ENCODE results near the gene PLCB1.

Gene PLCB1

DNA sequence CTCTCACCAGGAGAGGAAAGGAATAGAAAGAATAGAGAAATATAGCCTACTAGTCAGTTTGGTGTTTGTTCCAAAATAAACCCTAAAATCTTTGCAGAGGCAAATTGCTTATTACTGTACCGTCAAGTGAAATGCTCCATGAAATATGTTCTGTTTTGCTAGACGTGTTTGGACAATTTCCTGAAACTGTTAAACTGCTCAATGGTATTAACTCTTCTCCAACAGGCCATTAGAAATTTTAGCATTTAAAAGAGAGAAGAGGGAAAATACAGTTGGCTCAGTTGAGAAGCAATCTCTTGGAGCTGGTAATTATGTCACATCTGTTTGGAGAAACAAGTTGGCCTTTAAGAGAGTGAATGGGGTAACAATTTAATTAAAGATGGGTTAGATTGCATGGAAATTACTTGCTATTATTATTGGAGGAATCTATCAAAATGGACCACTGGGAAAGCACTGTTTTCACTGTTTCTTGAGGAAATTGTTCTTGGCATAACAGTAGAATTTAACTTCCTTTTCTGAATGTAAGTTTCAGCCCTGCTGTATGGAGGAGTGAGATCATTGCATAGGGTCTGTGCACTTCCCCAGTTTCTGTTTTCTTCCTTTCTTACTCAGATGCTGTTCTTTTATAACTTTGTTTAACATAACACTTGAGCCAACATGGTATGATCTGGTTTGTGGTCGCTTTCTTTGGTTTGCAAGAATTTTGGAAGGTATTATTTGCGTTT is 373.6 kb downstream of the PLCB1 start:
- no peak for DNase-seq (ENCODE audit: low read depth in 2 of 2)

DNA sequence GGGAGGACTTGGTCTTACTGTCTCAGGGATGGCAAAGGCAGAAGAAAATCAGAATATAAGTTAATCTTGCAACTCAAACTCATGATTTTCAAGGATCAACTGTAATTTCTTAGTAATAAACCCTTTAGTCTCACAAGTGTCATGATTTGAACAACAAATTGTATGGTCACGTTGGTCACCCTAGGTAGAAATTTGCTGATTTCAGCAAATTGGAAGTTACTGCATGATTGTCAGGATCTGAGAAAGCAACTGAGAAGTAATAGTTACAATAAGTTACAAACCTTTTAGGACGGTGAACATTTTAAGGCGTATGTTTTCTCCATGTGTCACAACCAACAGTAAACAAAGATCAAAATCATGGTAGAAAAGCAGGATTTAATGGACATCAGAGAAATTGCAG is 375.2 kb downstream of the PLCB1 start:
- DNase-seq (ENCODE audit: low read depth in 2 of 2) = no peak

DNA sequence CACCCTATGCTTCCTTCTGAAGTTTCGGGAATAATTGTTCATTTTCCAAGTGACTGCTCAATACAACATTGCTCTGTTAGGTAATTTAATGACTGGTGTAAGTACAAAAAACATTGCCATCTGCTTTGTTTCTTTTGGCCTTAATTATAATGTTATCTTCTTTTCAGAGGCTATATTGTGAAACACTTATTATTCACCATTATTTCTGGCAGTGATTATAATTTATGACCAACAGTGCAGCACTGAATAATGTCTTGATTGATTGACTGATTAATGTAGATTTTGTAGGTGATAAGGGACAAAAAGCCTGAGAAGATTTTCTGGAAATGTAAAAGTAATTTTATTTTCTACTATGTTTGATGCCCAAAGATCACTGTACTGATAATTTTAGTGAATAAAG is 377.7 kb downstream of the PLCB1 start:
- no peak for DNase-seq (ENCODE audit: low read depth in 2 of 2)

DNA sequence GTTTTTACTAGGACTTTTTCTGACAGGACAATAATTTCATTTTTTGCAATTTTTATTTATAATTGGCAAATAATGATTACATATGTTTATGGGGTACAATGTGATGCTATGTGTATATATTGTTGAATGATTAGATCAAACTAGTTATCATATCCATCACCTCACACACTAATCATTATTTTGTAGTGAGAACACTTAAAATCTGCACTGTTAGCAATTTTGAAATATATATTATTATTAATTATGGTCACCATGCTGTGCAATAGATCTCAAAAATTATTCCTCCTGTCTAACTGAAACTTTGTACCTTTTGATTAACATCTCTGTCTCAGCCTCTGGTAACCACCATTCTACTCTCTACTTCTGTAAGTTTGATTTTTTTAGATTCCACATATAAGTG is 378.7 kb downstream of the PLCB1 start:
- no peak for DNase-seq (ENCODE audit: low read depth in 2 of 2)

DNA sequence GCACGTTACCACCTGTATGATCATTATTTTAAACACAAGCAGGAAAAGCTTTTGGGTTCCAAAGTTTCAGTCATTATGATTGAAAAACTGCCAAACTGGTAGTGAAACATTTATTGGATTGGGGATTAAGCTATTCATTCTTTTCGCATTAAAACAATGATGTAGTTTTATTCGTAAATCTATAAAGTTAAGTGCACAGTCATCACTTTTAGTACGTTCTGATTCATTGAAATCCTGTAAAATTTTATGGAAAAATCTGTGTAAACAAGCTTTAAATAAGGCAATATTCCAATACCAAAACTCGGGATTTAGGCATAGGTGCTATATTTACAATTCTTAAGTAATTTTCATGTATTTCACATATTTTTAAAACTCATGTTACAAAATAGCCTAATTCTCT is 379.9 kb downstream of the PLCB1 start:
- no peak for DNase-seq (ENCODE audit: low read depth in 2 of 2)

DNA sequence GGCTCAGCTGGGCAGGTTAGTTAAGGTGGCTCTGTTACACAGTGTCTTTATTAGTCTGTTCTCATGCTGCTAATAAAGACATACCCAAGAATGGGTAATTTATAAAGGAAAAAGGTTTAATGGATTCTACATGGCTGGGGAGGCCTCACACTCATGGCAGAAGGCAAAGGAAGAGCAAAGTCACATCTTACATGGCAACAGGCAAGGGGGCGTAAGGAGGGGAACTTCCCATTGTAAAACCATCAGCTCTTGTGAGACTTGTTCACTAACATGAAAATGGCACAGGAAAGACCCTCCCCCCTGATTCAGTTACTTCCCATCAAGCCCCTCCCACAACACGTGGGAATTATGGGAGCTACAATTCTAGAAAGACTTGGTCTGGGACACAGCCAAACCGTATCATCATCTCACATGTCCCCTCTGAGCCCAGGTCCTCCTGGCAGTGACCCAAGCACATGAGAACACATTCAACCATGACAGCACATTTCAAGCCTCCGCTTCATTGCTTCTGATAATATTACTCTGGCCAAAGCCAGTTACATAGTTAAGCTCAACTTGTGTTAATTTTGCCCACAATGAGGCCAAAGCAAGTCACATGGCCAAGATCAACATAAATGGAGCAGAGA is 383.9 kb downstream of the PLCB1 start:
- DNase-seq (ENCODE audit: low read depth in 2 of 2) = no peak

DNA sequence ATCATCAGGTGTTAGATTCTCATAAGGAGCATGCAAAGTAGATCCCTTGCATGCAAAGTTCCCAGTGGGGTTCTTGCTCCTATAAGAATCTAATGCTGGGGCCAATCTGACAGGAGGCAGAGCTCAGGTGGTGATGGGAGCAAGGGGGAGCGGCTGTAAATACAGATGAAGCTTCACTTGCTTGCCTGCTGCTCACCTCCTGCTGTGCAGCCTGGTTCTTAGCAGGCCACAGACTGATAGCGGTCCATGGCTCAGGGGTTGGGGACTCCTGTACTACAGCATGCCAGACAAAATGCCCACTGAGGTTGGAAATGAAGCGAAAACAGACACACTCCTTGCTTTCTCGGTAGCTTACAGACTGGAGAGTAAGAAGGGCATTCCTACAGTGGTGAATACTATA is 386.8 kb downstream of the PLCB1 start:
- DNase-seq (ENCODE audit: low read depth in 2 of 2) = no peak

DNA sequence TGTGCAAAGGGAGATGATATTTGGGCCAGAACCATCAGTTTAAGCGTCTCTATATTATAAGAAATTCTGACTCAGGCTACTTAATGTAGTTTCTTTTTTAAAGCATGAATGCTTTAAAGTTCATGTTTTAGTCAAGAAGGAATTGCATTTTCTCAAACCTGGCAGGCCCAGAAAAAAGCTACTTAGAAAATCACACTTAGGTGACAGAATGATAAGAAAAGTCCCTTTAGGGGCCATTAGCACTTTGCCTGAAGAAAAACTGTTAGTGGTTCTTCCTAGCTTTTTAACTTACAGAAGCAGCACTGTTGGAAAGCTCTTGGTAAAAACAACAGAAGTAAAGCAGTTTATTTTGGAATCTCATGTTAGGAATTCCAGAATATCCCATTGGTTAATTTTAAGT is 387.8 kb downstream of the PLCB1 start:
- no peak for DNase-seq (ENCODE audit: low read depth in 2 of 2)

DNA sequence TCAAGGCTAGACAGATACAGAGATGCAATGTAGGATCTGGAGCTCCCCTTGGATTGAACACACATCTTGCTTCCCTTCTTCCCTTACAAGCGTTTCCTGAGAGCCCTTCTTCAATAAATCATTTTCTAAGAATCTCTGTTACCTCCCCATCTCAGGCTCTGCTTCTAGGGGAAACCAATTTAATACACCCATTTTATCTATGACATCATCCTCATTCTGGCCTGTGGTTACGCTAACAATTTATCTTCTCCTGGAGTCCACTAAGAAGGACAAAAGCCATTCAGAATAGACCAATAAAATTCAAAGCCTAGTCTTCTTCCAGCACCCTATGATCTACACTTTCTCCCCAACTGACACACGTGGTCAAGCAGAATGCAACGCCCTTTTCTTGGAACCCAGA is 390.1 kb downstream of the PLCB1 start:
- no peak for DNase-seq (ENCODE audit: low read depth in 2 of 2)

DNA sequence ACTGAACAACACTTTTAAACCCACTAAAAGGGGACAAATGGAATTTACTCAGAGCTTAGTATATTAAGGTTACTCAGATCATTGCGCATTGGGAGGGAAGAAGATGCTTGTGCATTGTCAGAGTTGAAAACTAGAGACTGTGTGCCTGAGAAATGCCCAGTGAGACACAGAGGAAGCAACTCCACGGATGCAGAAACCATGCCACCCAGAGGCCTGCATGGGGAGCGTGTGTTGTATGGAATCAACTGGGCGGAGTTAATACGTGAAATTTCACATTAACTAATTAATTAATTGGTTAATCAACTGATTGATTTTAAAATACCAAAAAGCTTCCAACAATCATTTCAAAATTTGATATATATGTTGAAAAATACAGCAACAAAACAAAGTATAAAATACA is 391.6 kb downstream of the PLCB1 start:
- DNase-seq (ENCODE audit: low read depth in 2 of 2) = no peak

DNA sequence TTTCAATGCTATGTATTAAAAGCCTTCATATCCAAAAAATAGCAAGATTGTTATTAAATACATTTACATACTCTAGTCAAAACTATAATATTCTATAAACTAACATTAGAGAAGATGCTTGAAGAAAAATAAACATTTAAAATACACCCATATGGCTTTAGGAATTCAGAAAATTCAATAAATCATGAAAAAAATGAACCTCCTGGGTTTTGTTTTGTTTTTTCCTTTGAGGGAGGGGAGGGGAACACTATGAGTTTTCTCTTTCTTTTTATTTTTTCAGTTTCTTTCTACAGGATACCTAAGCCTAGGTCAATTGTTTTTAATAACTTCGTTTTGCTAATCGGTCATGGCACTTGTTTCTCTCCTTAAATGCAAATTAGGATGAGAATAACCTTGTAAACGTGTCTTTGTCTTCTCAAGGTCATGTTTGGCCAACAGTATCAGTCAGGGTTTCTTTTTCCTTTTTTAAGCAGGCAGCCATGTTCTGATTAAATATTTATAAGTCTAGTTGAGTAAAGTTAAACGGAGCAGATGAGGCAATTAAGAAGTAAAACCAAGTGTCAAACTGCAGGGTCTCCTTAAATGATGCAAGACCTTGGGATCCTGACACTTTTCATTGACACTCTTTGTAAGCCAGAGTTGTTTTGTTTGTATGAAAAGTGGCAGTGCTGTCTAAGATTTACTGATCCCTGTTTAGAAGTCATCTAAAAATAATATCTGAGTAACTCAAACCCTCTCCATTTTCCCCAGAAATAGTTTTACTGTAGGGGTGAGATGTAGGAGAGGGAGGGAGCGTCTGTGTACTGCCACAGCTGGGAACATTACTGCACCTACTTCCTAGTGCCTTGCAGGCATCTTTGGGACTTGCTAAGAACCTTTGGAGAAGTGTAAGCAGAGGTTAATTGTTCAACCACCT is 392.3 kb downstream of the PLCB1 start:
- no peak for DNase-seq (ENCODE audit: low read depth in 2 of 2)

DNA sequence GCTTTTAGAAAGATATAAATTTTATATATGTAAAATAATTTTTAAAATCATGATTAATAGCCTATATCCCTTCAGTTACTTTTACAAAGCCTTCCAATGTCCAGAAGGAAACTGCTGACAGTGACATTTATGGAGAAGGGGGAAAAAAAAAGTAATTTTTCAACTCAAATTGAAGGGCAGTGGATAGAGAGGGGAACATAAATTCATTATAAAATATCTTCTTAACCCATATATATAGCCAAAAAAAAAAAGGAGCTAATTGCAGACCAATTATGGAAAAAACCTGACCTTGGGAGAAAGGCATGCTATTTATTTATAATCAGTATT is 392.9 kb downstream of the PLCB1 start:
- DNase-seq (ENCODE audit: low read depth in 2 of 2) = no peak

DNA sequence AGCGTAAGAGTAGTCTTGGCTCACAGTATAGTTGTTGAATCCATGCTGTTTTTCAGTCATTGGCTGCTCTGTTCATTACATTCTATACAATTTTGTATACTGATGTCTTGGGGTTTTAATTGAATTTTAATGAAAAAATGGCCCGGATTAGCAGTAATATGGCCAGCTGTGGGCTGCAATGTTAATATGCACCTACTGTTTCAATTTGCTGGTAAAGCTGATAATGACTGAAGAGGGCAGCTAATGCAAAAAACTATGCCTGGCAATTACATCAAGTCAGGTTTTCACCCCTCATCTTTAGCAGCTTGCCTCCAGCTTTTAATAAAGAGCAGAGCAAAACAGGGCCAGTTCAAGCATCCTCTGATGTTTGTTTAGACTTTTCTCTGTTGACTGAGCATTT is 394.5 kb downstream of the PLCB1 start:
- DNase-seq (ENCODE audit: low read depth in 2 of 2) = no peak

DNA sequence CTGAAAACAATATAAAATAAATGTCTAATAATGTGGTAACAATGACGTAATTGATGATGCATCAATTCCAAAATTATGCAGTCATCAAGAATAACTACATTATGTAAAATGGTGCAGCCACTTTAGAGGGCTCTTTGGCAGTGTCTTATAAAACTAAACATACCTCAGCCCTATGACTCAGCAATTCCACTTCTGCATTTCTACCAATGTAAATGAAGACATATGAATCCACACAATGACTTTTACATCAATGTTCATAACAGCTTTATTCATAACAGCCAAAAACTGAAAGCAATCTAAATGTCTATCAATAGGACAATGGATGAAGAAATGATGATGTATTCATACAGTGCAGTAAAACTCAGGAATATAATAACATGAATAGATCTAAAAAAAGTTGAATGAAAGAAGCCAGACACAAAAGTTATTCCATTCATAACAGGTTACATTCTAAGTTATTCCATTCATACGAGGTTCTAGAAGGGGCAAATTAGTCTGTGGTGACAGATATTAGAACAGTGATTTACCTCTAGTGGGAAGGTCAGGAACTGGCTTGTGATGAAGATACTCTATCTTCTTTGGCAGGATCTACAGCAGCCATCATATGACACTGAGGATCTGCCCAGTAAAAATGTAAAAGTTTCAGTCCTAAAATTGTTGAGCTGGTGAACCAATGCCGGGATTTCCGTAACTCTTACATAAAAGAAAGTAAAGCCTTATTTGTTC is 396.1 kb downstream of the PLCB1 start:
- no peak for DNase-seq (ENCODE audit: low read depth in 2 of 2)

DNA sequence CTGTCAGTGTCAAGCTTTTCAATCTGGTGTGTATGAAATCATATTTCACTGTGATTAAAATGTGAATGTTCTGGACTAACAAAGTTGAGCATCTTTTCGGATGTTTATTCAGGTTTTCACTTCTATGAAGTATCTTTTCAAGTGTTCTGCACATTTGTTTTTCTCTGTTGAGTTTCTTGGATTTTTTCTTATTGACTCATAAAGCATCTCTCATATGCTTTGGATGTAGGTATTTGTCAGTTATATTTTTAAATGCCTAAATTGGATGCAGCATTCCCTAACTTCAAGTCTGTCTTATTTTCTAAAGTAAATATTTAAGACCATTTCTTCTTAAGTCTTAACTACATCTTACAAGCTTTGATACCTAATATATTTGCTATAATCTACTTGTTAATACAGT is 398.0 kb downstream of the PLCB1 start:
- no peak for DNase-seq (ENCODE audit: low read depth in 2 of 2)

DNA sequence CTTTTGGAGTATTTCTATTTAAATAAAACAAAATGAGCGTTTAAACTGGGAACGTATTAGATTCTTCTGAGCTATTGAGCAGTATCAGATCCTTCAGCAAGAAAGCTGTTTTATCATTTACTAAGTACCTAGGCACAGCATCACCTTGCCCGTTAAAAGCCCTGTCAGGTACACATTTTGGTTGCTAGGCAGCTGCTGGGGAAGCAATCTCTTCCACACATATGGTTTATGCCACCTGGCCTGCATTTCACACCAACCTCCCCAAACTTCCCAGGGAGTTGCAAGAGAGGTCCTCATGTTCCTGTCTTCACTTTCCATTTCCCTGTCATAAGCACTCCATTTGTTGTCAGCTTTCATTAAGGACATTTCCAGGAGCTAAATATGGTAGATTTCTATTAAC is 400.1 kb downstream of the PLCB1 start:
- no peak for DNase-seq (ENCODE audit: low read depth in 2 of 2)

DNA sequence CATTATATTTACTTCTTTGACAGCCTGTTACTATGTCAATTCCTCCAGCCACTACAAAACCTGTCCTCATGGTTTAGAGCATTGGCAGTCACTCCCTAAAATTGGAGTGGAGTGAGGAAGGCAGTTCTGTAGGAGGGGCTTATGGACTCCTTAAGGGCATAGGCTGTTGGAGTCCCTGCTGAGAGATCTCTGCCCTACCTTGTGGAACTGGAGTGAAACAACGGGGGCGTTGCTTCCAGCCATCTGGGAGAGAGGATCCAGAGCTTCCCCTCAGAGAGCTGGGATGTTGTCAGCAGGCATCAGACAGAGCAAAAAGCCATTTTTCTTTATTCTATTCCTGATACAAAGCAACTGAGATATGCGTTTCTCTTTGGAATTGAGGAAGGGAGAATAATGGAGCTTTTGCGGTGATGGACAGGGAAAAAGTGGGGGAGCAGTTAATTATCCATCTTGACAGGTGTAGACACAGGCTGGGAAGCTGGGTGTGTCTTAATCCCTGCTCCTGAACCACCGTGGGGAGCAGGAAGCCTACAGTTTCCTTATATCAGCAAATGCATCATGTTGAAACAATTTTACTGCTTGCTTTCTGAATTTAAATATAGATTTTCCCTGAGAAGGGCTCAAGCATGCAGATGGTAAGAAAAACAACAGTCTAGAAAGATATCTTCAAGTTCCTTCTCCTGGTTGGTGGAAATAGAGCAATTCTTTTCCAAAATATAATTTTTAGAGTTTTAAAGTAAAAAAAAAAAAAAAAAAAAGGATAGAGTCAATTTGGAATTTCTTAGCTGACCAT is 402.5 kb downstream of the PLCB1 start:
- DNase-seq (ENCODE audit: low read depth in 2 of 2) = no peak

DNA sequence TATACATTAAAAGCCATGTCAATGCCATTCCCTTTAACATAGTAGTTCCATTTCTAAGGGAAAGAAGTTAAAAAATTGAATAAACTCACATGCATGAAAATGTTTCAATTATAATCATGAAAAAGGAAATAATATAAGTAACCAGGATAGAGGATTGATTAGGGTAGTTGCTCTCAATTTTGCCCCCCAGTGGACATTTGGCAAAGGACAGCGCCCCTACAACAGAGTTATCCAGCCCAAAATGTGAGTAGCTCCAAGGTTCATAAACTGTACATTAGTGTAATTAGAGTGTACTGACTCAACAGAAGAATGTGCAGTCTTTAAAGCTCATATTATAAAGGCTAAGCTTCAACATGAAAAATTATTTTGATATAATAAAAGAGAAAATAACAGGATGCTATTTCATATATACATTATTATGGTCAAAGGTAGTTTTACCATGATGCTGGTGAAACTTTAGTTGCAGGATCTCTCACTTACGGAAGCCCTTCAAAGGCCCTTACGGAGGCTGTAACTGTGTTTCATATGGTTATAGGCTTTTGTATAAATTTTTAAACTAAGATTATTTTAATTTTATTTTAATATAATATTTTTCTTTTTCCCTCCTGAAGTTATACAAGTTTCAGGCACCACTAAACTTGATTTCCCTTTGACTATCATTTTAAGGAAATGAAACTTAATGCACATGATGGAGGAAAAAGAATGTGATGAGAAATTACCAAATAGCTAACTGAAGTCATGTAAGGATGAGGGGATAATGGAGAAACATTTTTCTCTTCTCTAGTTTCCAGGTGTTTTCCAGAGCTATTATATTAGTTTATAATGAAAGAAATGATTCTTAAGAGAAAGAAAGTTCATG is 403.6 kb downstream of the PLCB1 start:
- no peak for DNase-seq (ENCODE audit: low read depth in 2 of 2)

DNA sequence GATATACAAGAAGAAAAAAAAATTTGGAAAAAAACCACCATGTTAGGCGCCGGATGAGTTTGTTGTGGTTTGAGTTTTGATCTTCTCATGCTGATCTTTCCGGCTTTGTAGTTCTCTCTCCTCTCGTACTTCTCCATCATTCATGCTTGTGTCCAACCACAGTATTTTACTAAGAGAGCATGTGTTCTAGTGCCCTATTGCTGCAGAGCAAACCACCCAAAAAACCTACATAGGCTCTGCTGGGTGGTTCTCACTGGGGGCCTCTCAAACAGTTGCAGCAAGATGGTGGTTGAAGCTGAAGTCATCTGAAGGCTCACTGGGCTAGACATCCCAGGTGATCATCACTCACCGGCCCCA is 404.2 kb downstream of the PLCB1 start:
- DNase-seq (ENCODE audit: low read depth in 2 of 2) = no peak

DNA sequence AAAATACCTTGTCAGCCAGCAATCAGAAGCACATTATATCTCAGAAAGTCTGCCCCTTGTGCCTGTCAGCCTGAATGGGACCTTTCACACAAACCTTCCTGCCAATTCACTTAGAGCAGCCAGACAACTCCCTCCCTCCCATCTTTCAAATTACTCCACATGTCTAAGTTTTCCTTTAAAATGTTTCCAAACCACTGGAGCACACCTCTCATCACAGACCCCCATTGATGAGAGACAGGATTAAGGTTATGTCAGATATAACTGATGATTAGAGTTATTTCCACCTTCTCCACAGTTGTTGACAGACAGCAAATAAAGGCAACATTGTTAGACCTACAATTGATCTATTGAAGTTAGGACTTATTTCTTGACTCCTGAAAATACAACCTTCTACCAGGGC is 408.4 kb downstream of the PLCB1 start:
- no peak for DNase-seq (ENCODE audit: low read depth in 2 of 2)

DNA sequence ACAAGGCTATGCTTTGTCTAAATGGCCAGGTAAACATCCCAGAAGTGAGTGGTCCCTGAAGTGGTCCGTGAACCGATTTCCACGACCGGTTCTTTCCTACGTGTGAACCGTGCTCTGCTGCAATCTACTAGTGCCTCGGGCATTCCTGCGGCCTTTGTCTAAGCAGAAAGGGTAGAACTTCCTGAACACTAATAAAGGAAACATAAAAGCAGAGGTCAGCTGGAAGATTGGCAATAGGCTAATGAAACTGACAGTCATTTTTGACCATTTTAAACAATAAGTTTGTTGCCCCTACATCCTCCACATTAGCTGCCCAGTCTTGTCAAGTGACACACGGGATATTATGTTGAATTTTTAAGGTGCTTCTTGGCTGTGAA is 410.0 kb downstream of the PLCB1 start:
- DNase-seq (ENCODE audit: low read depth in 2 of 2) = no peak
